GM19463 (cell line): ENCODE data around the gene VANGL1.

Experiments
- ATAC-seq: cut with Tn5 transposase; IDR thresholded peaks from one replicate; pipeline ENCODE4 v1.9.1; 2021; ENCODE audit warnings: mild to moderate bottlenecking, moderate library complexity; ENCODE audit not compliant: unreplicated experiment

VANGL1 gene

DNA sequence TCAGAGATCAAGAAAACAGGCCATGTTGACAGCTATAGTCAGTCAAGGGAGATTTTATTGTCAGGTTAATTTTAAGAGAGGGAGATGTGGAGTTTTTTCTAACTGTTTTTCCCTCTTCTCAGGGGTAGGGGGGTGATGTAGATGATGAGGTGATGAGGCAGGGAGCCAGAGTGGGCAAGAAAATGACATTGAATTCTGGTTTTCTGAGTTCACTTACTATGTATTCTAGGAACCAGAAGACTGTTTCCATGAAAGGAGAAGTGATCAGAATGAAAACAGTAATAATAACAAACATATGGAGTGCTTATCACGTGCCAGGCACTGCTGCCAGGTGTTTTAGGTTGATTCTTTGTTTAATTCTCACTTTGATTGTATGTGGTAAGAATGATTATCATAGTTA, 86.6 kb downstream of the VANGL1 start:
- ATAC-seq, result no peak

- peak; percentile 96 for ATAC-seq
Measured at GRCh38 chr1:115729756-115730155, 88.0 kb downstream of the VANGL1 start.

DNA sequence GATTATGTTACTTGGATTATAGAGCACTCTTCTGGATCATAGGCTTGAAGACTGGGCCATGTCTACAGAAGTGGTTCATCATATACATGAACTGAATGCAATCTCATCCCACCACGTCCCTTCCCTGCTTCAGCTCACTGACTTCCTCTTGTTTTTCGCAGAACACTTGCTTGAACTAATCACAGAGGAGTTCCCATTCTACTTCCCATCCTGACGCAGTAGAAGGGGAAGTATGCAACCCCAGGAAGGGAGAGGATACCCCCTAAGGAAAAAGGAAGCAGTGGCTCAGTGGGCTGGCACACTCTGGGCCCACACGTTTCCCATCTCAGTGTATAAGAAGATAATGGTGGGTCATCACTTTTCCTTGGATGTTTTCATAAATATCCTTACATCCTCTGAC, 90.5 kb downstream of the VANGL1 start:
- ATAC-seq, result no peak

- no peak for ATAC-seq
Measured at GRCh38 chr1:115740811-115741210, 99.0 kb downstream of the VANGL1 start.

- ATAC-seq, result no peak
Measured at GRCh38 chr1:115744646-115745275, 103.0 kb downstream of the VANGL1 start.

DNA sequence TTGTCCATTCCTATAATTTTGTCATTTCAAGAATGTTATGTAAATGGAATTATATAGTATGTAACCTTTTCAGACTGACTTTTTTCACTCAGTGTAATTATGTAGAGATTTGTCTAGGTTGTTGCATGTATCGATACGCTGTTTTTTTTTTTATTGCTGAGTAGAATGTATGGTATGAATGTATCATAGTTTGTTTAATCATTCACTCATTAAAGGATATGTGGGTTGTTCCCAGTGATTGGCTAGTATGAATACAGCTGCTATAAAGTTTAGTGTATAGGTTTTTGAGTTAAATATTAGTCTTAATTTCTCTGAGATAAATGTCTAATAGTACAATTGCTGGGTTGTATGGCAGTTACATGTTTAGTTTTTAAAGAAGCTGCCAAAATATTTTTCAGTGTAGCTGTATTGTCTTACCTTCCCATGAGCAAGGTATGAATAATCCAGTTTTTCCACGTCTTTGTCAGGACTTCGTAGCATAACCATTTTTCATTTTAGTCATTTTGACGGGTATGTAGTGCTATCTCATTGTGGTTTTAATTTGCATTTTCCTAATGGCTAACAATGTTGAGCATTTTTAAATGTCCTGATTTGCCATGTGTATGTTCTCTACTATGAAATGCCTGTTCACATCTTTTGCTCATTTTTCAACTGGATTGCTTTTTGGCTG, 104.4 kb downstream of the VANGL1 start:
- ATAC-seq, result no peak
